H9 (cell line): ENCODE measurements around the gene TTC39A. TPM values are rescaled to one million over a fixed set of nuclear protein-coding genes. Genes with fewer than 3 reads are reported as not detected.

Experiments used
- DNase-seq: peaks from one replicate; pipeline ENCODE4 v3.0.0-alpha.2; 2017
- H2AFZ ChIP-seq: one replicate; pipeline ENCODE4 v1.6.1; 2013; ENCODE audit warnings: mild to moderate bottlenecking, low read length, control low read depth, moderate library complexity
- H2AK5ac ChIP-seq: 2 replicates; pipeline ENCODE4 v1.6.1; 2013; ENCODE audit warnings: low read length, control low read depth, mixed read lengths; ENCODE audit not compliant: insufficient read length
- H2BK120ac ChIP-seq: one replicate; pipeline ENCODE4 v1.6.1; 2013; ENCODE audit warnings: low read depth, mild to moderate bottlenecking, low read length, control low read depth, inconsistent platforms; ENCODE audit not compliant: poor library complexity, severe bottlenecking
- H2BK12ac ChIP-seq: 2 replicates; pipeline ENCODE4 v1.6.1; 2013; ENCODE audit warnings: low read length, control low read depth, mixed read lengths, low read depth; ENCODE audit not compliant: insufficient read length
- H2BK15ac ChIP-seq: 2 replicates; pipeline ENCODE4 v1.6.1; 2013; ENCODE audit warnings: low read depth, low read length, control low read depth
- H2BK20ac ChIP-seq: one replicate; pipeline ENCODE4 v1.6.1; 2013; ENCODE audit warnings: low read depth, mild to moderate bottlenecking, low read length, control low read depth, inconsistent platforms; ENCODE audit not compliant: poor library complexity, severe bottlenecking
- H2BK5ac ChIP-seq: 2 replicates; pipeline ENCODE4 v1.6.1; 2013; ENCODE audit warnings: low read length, control low read depth, mixed read lengths; ENCODE audit not compliant: insufficient read length
- H3K14ac ChIP-seq: 2 replicates; pipeline ENCODE4 v1.6.1; 2013; ENCODE audit warnings: low read length, control low read depth; ENCODE audit not compliant: insufficient read depth
- H3K18ac ChIP-seq: 2 replicates; pipeline ENCODE4 v1.6.1; 2013; ENCODE audit warnings: low read depth, mild to moderate bottlenecking, mixed read lengths, low read length, control low read depth; ENCODE audit not compliant: insufficient read length
- H3K23ac ChIP-seq: 2 replicates; pipeline ENCODE4 v1.6.1; 2013; ENCODE audit warnings: low read length, control low read depth, mixed read lengths, low read depth; ENCODE audit not compliant: insufficient read length
- H3K23me2 ChIP-seq: 2 replicates; pipeline ENCODE4 v1.6.1; 2013; ENCODE audit warnings: low read depth, mild to moderate bottlenecking, mixed read lengths, low read length, control low read depth; ENCODE audit not compliant: insufficient read length, poor library complexity, severe bottlenecking
- H3K27ac ChIP-seq: 2 replicates; pipeline ENCODE4 v1.5.1; 2013; ENCODE audit warnings: low read length, control low read depth, mixed read lengths, low read depth; ENCODE audit not compliant: insufficient read length
- H3K27me3 ChIP-seq: 2 replicates; pipeline ENCODE4 v1.6.1; 2013; ENCODE audit warnings: low read length, control low read depth, inconsistent platforms; ENCODE audit not compliant: insufficient read depth
- H3K4ac ChIP-seq: 2 replicates; pipeline ENCODE4 v1.6.1; 2013; ENCODE audit warnings: low read depth, mild to moderate bottlenecking, control low read depth, inconsistent platforms, low read length, moderate library complexity
- H3K4me1 ChIP-seq: 2 replicates; pipeline ENCODE4 v1.6.1; 2013; ENCODE audit warnings: low read length, control low read depth, inconsistent platforms; ENCODE audit not compliant: insufficient read depth
- H3K4me2 ChIP-seq: 2 replicates; pipeline ENCODE4 v1.6.1; 2013; ENCODE audit warnings: low read length, control low read depth, mixed read lengths; ENCODE audit not compliant: insufficient read length, insufficient read depth
- H3K56ac ChIP-seq: 2 replicates; pipeline ENCODE4 v1.6.1; 2013; ENCODE audit warnings: low read depth, mild to moderate bottlenecking, mixed read lengths, low read length, control low read depth; ENCODE audit not compliant: insufficient read length
- H3K79me1 ChIP-seq: 2 replicates; pipeline ENCODE4 v1.6.1; 2013; ENCODE audit warnings: low read depth, mild to moderate bottlenecking, moderate library complexity, low read length, control low read depth, inconsistent platforms; ENCODE audit not compliant: insufficient read depth, poor library complexity, severe bottlenecking
- H3K79me2 ChIP-seq: 2 replicates; pipeline ENCODE4 v1.6.1; 2013; ENCODE audit warnings: low read length, control low read depth, inconsistent platforms; ENCODE audit not compliant: insufficient read depth
- H3K9ac ChIP-seq: 2 replicates; pipeline ENCODE4 v1.6.1; 2013; ENCODE audit warnings: low read length, control low read depth, mixed read lengths; ENCODE audit not compliant: insufficient read length; ENCODE audit errors: extremely low read depth
- H3K9me3 ChIP-seq: one replicate; pipeline ENCODE4 v1.6.1; 2013; ENCODE audit warnings: low read depth, low read length, inconsistent platforms; ENCODE audit not compliant: control insufficient read depth
- H3T11ph ChIP-seq: one replicate; pipeline ENCODE4 v1.6.1; 2013; ENCODE audit warnings: mild to moderate bottlenecking, low read length, control low read depth, inconsistent platforms
- H4K20me1 ChIP-seq: one replicate; pipeline ENCODE4 v1.6.1; 2013; ENCODE audit not compliant: control insufficient read depth, insufficient read length, insufficient read depth
- H4K5ac ChIP-seq: 2 replicates; pipeline ENCODE4 v1.6.1; 2013; ENCODE audit warnings: low read depth, mild to moderate bottlenecking, mixed read lengths, low read length, control low read depth; ENCODE audit not compliant: insufficient read length
- H4K8ac ChIP-seq: replicated peaks from 2 replicates; pipeline ENCODE4 v1.6.1; 2013; ENCODE audit warnings: low read length, control low read depth, mixed read lengths, low read depth; ENCODE audit not compliant: insufficient read length
- H4K91ac ChIP-seq: 2 replicates; pipeline ENCODE4 v1.6.1; 2013; ENCODE audit warnings: low read depth, mild to moderate bottlenecking, moderate library complexity, mixed read lengths, low read length, control low read depth; ENCODE audit not compliant: insufficient read length
- H3K27ac Mint-ChIP-seq, 3 experiments: 2 replicates in 2 of 3; 3 replicates in 1 of 3; pipeline ENCODE4 v1.8.0; 2020 to 2021; ENCODE audit warnings: mixed read lengths in 3 of 3, mild to moderate bottlenecking in 1 of 3, moderate library complexity in 1 of 3
- H3K27me3 Mint-ChIP-seq: 2 replicates; pipeline ENCODE4 v1.8.0; 2021; ENCODE audit warnings: low read depth, mild to moderate bottlenecking, moderate library complexity, mixed read lengths
- H3K36me3 Mint-ChIP-seq, 3 experiments: 2 replicates in 2 of 3; 3 replicates in 1 of 3; pipeline ENCODE4 v1.8.0; 2020 to 2021; ENCODE audit warnings: low read depth in 3 of 3, mixed read lengths in 3 of 3; ENCODE audit not compliant: insufficient read depth in 1 of 3
- H3K4me1 Mint-ChIP-seq, 2 experiments: 2 replicates each; pipeline ENCODE4 v1.8.0; 2020; ENCODE audit warnings: mixed read lengths in 2 of 2
- H3K4me3 Mint-ChIP-seq, 2 experiments: 2 replicates in 1 of 2; 3 replicates in 1 of 2; pipeline ENCODE4 v1.8.0; 2020 to 2021; ENCODE audit warnings: mild to moderate bottlenecking in 2 of 2, mixed read lengths in 2 of 2, moderate library complexity in 1 of 2
- H3K9me3 Mint-ChIP-seq, 2 experiments: 2 replicates in 1 of 2; 3 replicates in 1 of 2; pipeline ENCODE4 v1.8.0; 2020; ENCODE audit warnings: mild to moderate bottlenecking in 2 of 2, mixed read lengths in 2 of 2, moderate library complexity in 1 of 2
- WGBS: extraction: QIAGEN DNeasy Blood & Tissue Kit; methylation state at CpG from one replicate; pipeline ENCODE4 v1.1.7; 2013; ENCODE audit warnings: missing lambda C conversion rate, low lambda C conversion rate, mixed read lengths; ENCODE audit not compliant: insufficient read length; ENCODE audit errors: extremely low coverage; 5-methylcytosine and 5-hydroxymethylcytosine counted together
- total RNA-seq: library from RNA; stranded (reverse); gene quantifications from 2 replicates; pipeline ENCODE4 v1.2.1, GENCODE V29; 2021
- TF ChIP-seq, protein P1 (sequence below): fragments of 200-600 bp; sonication (generic); conservative IDR thresholded peaks from 3 replicates; pipeline ENCODE4 v1.8.0; 2021; ENCODE audit warnings: antibody characterized with exemption, mild to moderate bottlenecking

The TTC39A gene
- total RNA-seq, 1 experiment from 2014 or later = 7.7 TPM

DNA sequence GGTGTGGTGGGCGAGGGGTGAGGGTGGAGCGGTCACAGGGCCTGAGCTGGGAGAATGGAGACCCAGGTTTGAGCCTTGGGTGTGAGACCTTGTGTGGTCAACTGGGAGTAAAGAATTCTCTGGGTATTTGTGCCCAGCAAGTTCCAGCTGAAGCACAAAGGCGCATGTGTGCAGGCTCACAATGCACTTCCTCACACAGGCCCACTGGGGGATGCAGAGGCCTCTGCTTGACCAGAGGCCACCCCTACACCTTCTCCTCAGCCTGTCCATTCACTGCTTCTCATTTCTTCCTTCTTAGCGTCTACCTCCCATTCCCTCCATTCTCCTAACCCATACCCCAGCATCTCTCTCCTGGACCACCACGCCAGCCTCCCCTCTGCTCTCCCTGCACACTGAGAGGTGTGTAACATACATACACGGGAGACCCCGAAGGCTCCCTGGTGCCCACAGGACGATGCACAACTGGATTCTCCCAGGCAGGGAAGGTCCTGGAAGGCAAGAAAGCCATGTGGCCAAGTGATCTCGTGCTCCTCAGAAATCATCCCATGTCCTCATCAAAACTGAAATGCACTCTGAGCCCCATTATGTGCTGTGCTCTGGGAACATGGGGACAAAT, 12.3 kb upstream of the TTC39A start:
- Histone ChIP-seq H3K27ac (no peak overlapping the region), H3K4me2 (no peak overlapping the region), H3K27me3 (no peaks in the 10 kb centered on the region; the same call in 1 of the 2 replicates), H4K5ac (no peak overlapping the region), H2BK20ac (no peak overlapping the region), H3K18ac (no peak overlapping the region), H3K14ac (no peak overlapping the region), H3K4ac (no peak overlapping the region), H2AK5ac (no peak overlapping the region), H2AFZ (no peak overlapping the region), H3K4me1 (no peaks in the 10 kb centered on the region), H3T11ph (no peak overlapping the region), H3K9ac (no peak overlapping the region), H3K9me3 (no peaks in the 10 kb centered on the region), H4K20me1 (no peaks in the 10 kb centered on the region), H2BK15ac (no peak overlapping the region), H4K8ac (no peak overlapping the region), H4K91ac (no peak overlapping the region), H3K23me2 (peaks cover 9% of the 10 kb centered on the region), H2BK5ac (no peak overlapping the region), H2BK12ac (no peak overlapping the region), H3K79me1 (no peaks in the 10 kb centered on the region), H3K23ac (no peak overlapping the region), H2BK120ac (no peak overlapping the region), H3K56ac (no peak overlapping the region), H3K79me2 (no peaks in the 10 kb centered on the region)
- Mint-ChIP-seq H3K4me3 (no peak overlapping the region), H3K27ac (no peak overlapping the region), H3K36me3 (no peaks in the 10 kb centered on the region; a peak in 1 of 7 replicates), H3K4me1 (peaks cover 27 to 33% of the 10 kb centered on the region in 2 experiments), H3K27me3 (peaks cover 26% of the 10 kb centered on the region), H3K9me3 (no peaks in the 10 kb centered on the region)
- TF ChIP-seq, protein P1, sequence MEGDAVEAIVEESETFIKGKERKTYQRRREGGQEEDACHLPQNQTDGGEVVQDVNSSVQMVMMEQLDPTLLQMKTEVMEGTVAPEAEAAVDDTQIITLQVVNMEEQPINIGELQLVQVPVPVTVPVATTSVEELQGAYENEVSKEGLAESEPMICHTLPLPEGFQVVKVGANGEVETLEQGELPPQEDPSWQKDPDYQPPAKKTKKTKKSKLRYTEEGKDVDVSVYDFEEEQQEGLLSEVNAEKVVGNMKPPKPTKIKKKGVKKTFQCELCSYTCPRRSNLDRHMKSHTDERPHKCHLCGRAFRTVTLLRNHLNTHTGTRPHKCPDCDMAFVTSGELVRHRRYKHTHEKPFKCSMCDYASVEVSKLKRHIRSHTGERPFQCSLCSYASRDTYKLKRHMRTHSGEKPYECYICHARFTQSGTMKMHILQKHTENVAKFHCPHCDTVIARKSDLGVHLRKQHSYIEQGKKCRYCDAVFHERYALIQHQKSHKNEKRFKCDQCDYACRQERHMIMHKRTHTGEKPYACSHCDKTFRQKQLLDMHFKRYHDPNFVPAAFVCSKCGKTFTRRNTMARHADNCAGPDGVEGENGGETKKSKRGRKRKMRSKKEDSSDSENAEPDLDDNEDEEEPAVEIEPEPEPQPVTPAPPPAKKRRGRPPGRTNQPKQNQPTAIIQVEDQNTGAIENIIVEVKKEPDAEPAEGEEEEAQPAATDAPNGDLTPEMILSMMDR = no peak
- no peak for DNase-seq
- WGBS = no CpG with 5 or more reads among the region's 9 CpGs
